NCI-H774 (cell line): ENCODE results near the gene CLCN2.

Experiments used
- DNase-seq: peaks from one replicate; lab custom pipeline; 2025; lab: John Stamatoyannopoulos, UW

Gene CLCN2

DNA sequence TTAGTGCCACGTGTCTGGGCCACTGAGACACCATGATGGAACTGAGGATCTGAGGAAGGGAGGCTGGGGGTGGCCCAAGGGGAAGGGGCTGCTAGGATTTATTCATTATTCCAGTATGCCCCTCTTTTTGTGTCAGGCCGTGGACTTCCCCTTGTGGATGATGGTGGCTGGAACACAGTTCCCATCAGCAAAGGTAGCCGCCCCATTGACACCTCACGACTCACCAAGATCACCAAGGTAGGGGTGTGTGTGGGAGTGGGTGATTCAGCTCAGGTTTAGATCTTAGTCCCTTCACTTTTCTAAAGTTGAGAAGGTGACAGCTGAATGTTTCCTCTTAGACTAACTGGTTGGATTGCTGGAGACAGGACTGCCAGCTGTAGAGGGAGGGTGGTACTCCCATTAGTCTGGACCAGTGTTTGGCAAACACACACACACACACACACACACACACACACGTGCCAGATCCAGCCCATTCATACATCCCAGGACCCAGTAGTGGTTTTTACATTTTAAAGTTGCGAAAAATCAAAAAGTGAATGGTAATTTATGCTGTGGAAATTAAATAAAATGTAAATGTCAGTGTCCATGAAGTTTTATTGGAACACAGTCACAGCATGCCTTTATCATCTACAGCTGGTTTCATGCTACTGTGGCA, 35.6 kb downstream of the CLCN2 start:
- no peak for DNase-seq

DNA sequence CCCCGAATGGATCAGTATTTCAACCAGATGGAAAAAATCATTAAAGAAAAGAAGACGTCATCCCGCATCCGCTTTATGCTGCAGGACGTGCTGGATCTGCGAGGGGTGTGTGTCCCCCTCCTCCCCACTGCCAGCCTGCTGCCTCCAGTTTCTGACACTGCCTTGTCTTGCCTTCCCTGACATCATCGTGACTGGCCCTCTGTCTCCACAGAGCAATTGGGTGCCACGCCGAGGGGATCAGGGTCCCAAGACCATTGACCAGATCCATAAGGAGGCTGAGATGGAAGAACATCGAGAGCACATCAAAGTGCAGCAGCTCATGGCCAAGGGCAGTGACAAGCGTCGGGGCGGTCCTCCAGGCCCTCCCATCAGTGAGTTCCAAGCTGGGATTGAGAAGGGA, 36.1 kb downstream of the CLCN2 start:
- no peak for DNase-seq

DNA sequence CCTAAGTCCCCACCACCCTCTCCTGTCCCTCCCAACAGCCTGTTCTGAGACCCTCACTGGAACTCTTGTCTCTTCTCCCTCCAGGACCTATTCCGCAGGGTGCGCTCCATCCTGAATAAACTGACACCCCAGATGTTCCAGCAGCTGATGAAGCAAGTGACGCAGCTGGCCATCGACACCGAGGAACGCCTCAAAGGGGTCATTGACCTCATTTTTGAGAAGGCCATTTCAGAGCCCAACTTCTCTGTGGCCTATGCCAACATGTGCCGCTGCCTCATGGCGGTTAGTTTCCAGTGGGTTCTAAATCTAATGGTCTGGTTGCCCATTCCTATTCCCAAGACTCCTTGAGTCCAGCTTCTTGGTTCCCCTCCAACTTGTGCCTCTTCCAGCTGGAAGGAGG, 37.7 kb downstream of the CLCN2 start:
- DNase-seq = no peak

GRCh38 chr3:184322731-184323487, 38.5 kb downstream of the CLCN2 start:
- DNase-seq = no peak

DNA sequence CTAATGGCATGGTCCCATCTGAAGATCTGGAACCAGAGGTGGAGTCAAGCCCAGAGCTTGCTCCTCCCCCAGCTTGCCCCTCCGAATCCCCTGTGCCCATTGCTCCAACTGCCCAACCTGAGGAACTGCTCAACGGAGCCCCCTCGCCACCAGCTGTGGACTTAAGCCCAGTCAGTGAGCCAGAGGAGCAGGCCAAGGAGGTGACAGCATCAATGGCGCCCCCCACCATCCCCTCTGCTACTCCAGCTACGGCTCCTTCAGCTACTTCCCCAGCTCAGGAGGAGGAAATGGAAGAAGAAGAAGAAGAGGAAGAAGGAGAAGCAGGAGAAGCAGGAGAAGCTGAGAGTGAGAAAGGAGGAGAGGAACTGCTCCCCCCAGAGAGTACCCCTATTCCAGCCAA, 39.7 kb downstream of the CLCN2 start:
- DNase-seq = no peak

GRCh38 chr3:184320104-184320445, 41.3 kb downstream of the CLCN2 start:
- DNase-seq = peak; percentile 53

DNA sequence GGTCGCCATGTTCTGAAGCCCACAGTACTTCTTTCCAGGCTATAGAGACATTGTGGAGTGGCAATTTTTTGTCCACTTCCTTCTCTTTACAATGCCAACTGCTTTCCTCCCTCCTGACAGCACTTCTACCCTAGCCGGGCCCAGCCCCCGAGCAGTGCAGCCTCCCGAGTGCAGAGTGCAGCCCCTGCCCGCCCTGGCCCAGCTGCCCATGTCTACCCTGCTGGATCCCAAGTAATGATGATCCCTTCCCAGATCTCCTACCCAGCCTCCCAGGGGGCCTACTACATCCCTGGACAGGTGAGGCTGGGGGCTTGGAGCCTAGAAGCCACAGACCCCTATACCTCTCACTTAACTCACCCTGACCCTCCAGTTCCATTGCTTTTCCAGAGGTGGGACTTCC, 44.2 kb downstream of the CLCN2 start:
- DNase-seq = no peak

DNA sequence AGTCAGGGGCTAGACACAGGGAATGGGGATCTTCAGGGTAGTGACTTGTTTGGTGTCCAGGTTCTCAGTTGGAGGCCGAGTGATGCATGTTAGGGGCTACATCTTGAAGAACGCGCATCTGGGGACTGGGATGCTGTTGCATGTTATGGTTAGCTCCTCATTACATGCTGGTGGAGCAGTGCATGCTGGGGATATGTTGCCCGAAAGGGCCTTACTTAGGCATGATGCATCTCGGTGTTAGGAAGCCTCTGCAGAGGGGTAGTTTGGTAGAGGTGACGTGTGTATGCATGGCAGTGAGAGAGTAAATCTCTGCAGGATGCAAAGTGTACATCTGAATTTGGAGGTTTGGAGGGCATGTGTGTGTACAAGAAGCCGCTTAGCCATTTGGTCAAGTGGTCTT, 44.6 kb downstream of the CLCN2 start:
- DNase-seq = no peak

- no peak for DNase-seq
These were observed 45.3 kb downstream of the CLCN2 start for GRCh38 chr3:184315871-184316661.

DNA sequence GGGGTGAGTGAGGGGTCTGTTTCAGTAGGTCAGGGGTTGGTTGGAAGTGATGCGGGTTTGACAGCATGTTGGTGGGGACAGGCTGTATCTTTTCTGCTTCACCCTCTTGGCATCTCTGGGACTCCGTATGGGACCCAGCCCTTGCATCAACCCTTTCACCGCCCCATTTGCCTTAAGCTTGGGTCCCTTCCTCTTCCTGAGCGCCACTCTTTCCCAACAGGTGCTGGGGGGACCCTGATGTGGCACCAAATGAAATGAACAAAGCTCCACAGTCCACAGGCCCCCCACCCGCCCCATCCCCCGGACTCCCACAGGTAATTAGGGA, 45.9 kb downstream of the CLCN2 start:
- DNase-seq = no peak

DNA sequence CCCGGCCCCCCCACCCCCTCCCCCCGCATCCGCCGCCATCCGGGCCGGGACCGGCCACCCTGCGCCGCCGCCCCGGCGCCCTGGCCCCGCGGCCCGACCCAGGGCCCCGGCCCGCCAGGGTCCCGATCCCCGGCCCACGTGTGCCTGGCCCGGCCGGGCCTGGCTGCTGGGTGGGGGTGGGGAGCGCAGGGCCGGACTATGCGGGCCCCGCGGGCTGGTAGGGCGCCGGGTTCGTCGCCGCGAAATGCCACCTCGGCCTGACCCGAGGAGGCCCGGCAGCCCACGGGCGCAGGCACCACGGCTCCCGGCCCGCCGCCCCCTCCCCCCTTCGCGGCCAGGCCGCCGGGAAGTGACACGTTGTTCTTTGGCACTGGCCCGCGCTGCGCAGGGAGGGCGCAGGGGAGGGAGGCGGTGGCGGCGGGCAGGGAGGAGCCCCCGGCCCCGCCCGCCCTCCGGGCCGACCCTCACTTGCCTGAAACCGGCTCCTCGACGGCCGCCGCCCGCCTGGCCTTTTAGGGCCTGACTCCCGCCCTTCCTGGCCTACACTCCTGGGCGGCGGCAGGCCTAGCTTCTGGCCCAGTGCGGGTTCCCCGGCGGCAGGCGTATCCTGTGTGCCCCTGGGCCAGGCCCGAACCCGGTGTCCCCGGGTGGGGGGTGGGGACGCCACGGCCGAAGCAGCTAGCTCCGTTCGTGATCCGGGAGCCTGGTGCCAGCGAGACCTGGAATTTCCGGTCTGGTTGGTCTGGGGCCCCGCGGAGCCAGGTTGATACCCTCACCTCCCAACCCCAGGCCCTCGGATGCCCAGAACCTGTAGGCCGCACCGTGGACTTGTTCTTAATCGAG, 46.5 kb downstream of the CLCN2 start:
- peak; percentile 72 for DNase-seq

- peak; percentile 99 for DNase-seq
These were observed 47.1 kb downstream of the CLCN2 start, which contains the start of gene EIF4G1 for GRCh38 chr3:184314363-184314699. Gene EIF4G1, plus strand, starts transcription at chr3:184314606. Its CDS starts 1,191 bp downstream, at chr3:184315797.

DNA sequence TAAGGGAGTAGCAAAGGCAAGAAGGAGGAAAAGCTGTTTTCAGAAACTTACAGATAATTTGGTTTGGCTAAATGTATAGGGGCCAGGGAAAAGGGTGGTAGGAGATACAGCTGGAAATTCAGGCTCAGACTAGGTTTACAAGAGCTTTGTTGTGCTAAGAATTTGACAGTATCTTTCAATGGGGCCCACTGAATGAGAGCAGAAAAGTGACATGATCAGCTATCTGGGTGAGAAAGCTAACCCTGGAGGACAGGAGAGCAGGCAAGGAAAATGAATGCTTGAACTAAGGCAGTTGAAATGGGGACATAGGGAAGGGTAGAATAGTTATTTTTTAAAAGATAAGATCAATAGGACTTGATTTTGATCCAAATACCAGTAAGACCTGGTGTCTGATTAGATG, 49.8 kb downstream of the CLCN2 start:
- no peak for DNase-seq

DNA sequence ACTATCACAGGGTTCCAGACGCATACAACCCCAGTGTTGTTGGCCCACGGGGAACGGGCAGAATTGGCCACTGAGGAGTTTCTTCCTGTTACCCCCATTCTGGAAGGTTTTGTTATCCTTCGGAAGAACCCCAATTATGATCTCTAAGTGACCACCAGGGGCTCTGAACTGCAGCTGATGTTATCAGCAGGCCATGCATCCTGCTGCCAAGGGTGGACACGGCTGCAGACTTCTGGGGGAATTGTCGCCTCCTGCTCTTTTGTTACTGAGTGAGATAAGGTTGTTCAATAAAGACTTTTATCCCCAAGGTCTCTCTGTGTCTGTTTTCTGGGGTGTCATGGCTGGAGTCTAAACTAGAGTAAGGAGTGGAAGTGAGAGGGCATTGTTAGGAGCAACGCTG, 52.7 kb downstream of the CLCN2 start:
- DNase-seq = no peak

GRCh38 chr3:184307915-184308314, 53.5 kb downstream of the CLCN2 start:
- no peak for DNase-seq

DNA sequence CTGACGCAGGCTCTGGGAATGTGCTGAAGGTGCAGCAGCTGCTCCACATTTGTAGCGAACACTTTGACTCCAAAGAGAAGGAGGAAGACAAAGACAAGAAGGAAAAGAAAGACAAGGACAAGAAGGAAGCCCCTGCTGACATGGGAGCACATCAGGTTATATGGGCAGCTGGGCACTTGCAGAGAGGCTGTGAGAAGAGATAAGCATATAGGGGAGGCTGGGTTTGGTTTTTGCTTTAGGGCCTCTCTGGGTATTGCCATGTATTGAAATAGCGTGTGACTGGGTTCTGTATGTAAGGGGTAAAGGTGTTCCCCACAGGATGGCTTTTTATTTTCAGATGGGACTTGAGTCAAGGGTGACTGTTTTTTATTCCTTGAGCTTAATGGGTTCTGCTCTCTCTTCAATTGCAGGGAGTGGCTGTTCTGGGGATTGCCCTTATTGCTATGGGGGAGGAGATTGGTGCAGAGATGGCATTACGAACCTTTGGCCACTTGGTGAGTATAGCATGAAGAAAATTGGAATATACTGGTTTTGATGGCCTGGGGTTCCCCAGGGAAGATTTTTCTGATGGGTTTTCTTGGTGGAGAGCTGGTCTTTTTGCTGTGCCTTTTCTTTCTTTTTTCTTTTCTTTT, 54.9 kb downstream of the CLCN2 start:
- no peak for DNase-seq

- DNase-seq = no peak
These were observed 55.8 kb downstream of the CLCN2 start for GRCh38 chr3:184305577-184305976.

DNA sequence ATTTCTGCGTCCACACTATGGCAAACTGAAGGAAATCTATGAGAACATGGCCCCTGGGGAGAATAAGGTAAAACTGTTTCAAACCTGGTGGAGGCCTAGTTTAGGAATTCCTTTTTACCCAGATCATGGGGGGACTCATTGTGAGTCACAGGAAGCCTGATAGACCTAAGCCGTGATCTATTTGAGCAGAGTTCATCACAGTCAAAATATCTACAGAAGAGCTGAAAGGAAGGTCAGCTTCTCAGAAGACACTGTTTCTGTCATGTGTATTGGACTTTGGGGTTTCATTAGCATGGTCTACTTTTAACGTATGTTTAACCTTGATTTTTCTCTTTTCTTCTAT, 61.1 kb downstream of the CLCN2 start:
- DNase-seq = no peak

GRCh38 chr3:184299488-184300377, 61.7 kb downstream of the CLCN2 start:
- DNase-seq = no peak

DNA sequence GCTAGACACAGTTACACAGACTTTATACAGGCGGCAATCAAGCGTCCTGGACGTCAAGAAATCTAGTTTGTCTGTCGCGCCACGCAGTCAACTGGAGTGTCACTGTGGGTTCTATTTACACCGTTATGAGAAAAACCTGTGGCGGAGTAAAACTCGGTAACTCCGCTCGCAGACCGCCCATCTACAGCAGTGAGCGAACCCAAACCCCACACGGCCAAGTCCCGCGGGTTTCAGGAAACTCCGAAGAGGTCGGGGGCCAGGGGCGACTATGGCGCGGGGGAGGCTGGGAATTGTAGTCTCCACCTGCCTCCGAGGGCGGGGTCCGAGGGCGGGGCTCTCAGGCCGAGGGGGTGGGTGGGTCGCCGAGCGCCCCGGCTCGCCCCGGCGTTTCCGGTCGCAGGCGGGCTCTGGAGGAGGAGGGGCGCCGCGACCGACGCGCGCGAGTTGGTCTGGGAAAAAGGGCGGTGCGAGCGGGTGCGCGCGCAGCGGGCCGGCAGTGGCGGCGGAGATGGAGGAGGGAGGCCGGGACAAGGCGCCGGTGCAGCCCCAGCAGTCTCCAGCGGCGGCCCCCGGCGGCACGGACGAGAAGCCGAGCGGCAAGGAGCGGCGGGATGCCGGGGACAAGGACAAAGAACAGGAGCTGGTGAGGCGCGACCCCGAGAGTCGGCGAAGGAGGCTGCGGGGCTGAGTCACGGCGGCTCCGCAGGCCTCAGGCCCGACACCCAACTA, 62.5 kb downstream of the CLCN2 start, which contains the start of gene PSMD2:
PSMD2 (plus strand) TSS at position 483 of the 729 bp plus-strand sequence; CDS start at position 509, 26 bp downstream.
- DNase-seq = peak; percentile 100
